ENCODE data around the gene ASIC2. TPM values are rescaled to one million over a fixed set of nuclear protein-coding genes. Genes with fewer than 3 reads are reported as not detected.

The ASIC2 gene
- total RNA-seq, 2 donors from 2014 or later: 0.48 to 1.3 TPM

DNA sequence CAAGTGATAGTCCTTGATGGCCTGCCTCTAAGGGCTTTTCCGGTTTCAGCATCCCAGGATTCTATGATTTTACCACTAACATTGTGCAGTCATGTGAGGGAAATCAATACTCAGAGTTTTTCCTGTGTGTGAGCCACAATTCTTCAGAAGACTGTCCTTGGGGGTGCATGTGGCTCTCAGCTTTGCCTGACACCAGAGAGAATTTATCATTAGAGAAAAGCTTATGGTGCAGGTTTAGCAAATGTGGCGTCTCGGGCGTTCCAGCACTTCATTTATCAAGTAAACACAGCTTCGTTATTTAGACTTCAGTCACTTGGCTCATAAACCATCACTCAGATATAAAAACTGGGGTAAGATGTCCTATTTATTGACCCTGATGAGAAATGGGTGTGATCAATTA, 238.7 kb downstream of the ASIC2 start:
- Histone ChIP-seq H3K27ac (no peak overlapping the region), H3K9ac (ENCODE audit: low read depth in 2 of 2, low read length in 2 of 2) (no peak overlapping the region), H3K36me3 (no peaks in the 10 kb centered on the region), H3K9me3 (no peaks in the 10 kb centered on the region), H3K4me3 (no peak overlapping the region), H3K27me3 (no peaks in the 10 kb centered on the region), H3K4me1 (no peaks in the 10 kb centered on the region)
- TF ChIP-seq, protein P1, sequence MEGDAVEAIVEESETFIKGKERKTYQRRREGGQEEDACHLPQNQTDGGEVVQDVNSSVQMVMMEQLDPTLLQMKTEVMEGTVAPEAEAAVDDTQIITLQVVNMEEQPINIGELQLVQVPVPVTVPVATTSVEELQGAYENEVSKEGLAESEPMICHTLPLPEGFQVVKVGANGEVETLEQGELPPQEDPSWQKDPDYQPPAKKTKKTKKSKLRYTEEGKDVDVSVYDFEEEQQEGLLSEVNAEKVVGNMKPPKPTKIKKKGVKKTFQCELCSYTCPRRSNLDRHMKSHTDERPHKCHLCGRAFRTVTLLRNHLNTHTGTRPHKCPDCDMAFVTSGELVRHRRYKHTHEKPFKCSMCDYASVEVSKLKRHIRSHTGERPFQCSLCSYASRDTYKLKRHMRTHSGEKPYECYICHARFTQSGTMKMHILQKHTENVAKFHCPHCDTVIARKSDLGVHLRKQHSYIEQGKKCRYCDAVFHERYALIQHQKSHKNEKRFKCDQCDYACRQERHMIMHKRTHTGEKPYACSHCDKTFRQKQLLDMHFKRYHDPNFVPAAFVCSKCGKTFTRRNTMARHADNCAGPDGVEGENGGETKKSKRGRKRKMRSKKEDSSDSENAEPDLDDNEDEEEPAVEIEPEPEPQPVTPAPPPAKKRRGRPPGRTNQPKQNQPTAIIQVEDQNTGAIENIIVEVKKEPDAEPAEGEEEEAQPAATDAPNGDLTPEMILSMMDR (IDR thresholded peaks at IDR 0.05): no peak
- intact Hi-C loops (cut with DNase I): no loop called here
- no peak for DNase-seq

DNA sequence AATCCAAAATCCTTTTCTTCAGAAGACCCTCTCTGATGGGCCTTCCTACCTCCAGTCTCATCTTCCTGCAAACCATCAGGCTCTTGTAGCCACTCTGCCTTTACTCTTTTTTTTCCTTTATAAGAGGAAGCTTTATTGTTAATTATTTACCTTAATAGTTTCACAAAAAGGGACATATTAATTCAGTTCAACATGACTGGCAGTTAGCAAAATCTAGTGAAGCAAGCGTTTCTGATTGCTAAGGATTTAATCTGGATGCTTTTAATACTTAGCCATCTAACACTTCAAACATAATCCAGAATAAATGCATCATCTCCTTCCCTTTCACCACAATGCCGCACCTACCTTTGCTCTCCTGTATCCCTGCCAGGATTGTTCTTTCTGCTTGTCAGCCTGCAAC, 239.4 kb downstream of the ASIC2 start:
- TF ChIP-seq, protein P1 (IDR thresholded peaks at IDR 0.05): no peak
- Histone ChIP-seq H3K4me3 (no peak overlapping the region), H3K9me3 (no peaks in the 10 kb centered on the region), H3K27me3 (no peaks in the 10 kb centered on the region), H3K27ac (no peak overlapping the region), H3K36me3 (no peaks in the 10 kb centered on the region), H3K4me1 (no peaks in the 10 kb centered on the region), H3K9ac (ENCODE audit: low read depth in 2 of 2, low read length in 2 of 2) (no peak overlapping the region)
- no peak for DNase-seq
- intact Hi-C loops (cut with DNase I): no loop called here

DNA sequence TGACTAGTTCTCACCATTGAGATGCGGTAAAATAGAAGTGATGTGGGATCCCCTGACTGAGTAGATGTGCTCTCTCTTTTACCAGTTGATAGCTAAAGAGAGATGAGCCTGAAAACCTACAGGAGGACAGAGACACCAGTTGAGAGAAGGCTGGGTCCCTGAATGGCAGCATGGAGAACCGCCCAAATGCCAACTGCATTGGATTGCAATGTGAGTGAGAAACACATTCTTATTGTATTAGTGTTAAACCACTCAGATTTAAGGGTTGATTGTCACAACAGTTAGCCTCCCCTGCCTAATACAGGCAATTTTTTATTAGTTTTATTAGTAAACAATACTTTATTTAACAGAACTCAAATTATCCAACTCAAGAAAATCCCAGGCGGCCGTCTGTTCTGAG, 240.2 kb downstream of the ASIC2 start:
- Histone ChIP-seq H3K4me3 (no peak overlapping the region), H3K9me3 (no peaks in the 10 kb centered on the region), H3K27ac (no peak overlapping the region), H3K9ac (ENCODE audit: low read depth in 2 of 2, low read length in 2 of 2) (no peak overlapping the region), H3K27me3 (no peaks in the 10 kb centered on the region), H3K4me1 (no peaks in the 10 kb centered on the region), H3K36me3 (no peaks in the 10 kb centered on the region)
- DNase-seq: no peak
- intact Hi-C loops (cut with DNase I): no loop called here
- TF ChIP-seq, protein P1 (IDR thresholded peaks at IDR 0.05): no peak

DNA sequence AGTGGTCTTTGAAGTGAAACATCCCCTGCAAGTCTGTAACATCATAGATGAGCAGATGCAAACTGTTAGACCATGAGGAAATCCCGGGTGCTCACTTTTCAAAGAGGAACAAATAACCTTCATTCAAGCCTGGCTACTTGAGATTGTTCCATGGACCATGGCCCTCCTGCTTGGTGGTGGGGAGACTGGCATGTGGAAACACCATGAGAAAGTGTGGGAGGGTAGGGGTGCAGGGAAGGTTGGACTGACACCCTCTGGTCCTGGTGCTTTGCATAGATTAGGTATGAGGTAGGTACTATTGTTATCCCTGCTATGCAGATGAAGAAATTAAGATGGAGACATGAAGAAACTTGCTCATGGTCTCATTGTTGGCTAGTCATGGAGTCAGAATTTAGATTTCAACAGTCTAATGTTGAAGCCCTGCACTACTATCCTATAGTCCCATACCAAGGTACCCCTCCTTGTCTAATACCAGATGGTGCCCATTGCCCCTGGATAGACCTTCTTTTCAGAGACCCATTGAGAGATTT, 242.4 kb downstream of the ASIC2 start:
- H3K27me3 ChIP-seq: no peaks in the 10 kb centered on the region
- TF ChIP-seq, protein P1 (IDR thresholded peaks at IDR 0.05): no peak
- H3K4me1 ChIP-seq: no peaks in the 10 kb centered on the region
- no peaks in the 10 kb centered on the region for H3K36me3 ChIP-seq
- H3K27ac ChIP-seq: no peak overlapping the region
- DNase-seq: no peak
- intact Hi-C loops (cut with DNase I): no loop called here
- H3K9me3 ChIP-seq: no peaks in the 10 kb centered on the region
- no peak overlapping the region for H3K9ac ChIP-seq (ENCODE audit: low read depth in 2 of 2, low read length in 2 of 2)
- H3K4me3 ChIP-seq: no peak overlapping the region

DNA sequence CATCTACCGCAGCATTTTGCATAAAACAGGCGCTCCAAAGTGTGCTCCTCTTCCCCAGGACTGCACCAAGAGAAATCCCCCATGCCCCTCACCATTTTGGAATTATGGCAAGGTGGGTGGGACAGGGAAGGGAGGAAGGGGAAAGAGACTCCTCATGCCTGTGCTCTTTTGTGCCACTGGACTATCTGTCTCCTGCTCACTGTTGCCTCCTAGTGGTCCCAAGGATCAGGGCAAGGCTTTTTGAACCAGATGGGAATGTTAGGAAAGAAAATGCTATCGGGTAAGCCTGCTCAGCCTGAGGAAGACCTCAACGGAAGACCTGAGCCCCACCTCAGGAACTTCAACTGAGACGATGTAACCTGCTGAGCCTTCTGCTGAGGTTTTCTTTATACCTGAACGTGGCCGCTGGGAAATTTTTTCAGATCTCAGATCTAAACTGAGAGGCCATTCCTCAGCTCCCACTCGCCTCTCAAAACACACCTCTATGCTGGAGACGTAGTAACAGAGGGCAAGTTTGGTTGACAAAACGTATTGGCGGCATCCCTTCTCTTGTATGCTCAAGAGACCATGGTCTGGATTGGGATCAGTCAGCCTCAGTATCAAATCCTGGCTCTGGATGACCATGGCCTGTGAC, 243.2 kb downstream of the ASIC2 start:
- H3K4me1 ChIP-seq: no peaks in the 10 kb centered on the region
- intact Hi-C loops (cut with DNase I): loop anchor here (10.0 kb wide), 1 partner anchor 625 kb away; no protein-coding TSS in a partner anchor
- H3K27me3 ChIP-seq: no peaks in the 10 kb centered on the region
- no peaks in the 10 kb centered on the region for H3K9me3 ChIP-seq
- no peak overlapping the region for H3K4me3 ChIP-seq
- peak; percentile 68 for DNase-seq
- no peaks in the 10 kb centered on the region for H3K36me3 ChIP-seq
- TF ChIP-seq, protein P1 (IDR thresholded peaks at IDR 0.05): peak; percentile 75
- no peak overlapping the region for H3K27ac ChIP-seq
- H3K9ac ChIP-seq (ENCODE audit: low read depth in 2 of 2, low read length in 2 of 2): no peak overlapping the region
